ENCODE data around the gene NCAPD2. TPM values are rescaled to one million over a fixed set of nuclear protein-coding genes. Genes with fewer than 3 reads are reported as not detected.

Gene NCAPD2
- polyA plus RNA-seq, 1 donor = 32.0 TPM

DNA sequence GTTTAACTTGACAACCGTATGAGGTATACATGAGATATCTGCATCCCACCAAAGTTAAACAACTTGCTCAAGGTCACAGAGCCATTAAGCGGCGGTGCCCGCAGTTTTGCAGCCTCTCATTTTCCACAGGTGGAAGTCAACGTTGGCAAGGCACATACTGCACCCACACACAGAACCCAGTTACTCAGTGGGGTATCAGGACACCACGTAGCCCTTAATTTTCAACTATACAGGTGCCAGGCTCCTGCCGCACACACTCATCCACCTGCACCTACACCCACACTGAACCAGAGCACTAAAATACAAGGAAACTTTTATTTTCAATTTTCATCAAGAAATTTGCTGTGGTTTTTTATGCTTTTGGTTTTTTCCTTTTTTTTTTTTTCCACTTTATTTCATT lies 75.9 kb downstream of the NCAPD2 start:
- DNase-seq (ENCODE audit: low read depth) = no peak

DNA sequence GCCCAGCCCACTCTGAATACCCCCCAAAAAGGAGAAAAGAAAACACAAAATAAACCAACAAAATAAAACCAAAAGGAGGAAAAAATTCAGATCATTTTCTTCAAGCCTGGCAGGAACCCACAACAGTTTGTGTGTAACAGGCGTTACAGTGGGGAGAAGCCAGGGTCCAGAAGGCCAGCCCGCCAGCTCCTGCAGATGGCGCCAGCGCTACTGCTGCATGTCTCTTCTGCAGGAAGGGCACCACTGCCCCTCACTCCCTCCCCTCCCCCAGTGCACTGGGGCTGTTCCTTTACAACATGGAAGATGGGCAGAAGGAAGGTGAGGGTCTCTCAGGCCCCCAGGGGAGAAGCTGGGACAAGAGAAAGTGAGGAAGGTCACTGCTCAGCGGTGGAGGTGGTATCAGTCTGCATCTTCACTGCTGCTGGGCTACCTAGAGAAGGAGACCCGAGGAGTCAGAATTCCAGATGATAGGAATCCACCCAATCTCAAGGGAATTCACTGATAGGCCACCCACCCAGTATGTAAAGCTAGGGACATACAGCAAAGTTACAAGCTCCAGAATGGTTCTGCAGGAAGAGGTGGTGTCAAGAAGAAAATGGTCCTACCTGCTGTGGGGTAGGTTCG lies 76.5 kb downstream of the NCAPD2 start:
- DNase-seq (ENCODE audit: low read depth) = no peak

DNA sequence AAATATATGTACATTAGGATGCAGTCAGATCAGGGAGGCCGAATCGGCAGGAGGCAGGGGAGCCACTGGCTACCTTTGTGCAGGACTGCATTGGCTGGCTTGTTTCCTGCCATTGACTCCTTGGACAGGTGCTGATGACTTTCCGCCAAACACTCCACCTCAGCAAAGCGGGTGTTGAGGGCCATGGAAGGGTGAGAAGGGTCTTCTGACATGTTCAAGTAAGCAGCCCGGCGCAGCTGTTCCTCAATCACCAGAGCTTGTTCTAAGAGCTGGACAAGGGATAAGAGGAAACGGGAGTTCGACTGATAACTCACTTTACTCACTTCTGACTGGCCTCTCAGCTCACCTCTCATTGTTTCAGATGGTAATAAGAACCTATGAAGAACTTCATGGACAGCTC lies 79.1 kb downstream of the NCAPD2 start:
- no peak for DNase-seq (ENCODE audit: low read depth)

DNA sequence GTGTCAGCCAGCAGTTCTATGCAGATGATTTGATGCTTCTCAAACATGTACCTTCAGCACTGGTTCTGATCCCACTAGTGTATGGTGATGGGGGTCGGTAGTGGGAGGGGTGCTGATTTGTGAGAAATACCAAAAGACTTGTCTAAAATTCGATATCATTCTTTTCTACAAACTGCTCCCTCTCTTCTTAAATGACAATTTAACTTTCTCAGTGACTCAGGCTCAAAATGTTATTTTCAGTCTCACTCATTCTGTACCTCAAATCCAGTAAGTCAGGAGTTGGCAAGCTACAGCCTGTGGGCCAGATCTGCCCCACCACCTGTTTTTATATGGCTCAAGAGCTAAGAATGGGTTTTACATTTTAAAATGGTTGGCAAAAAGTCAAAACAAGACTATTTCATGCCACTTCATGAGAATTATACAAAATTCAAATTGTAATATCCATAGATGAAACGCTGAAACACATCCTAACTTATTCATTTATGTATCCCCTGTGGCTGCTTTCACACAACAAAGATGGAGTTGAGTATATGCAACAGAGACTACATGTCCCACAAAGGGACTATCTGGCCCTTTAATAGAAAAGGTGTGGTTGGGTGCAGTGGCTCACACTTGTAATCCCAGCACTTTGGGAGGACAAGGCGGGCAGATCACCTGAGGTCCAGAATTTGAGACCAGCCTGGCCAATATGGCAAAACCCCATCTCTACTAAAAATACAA lies 80.8 kb downstream of the NCAPD2 start:
- no peak for DNase-seq (ENCODE audit: low read depth)

DNA sequence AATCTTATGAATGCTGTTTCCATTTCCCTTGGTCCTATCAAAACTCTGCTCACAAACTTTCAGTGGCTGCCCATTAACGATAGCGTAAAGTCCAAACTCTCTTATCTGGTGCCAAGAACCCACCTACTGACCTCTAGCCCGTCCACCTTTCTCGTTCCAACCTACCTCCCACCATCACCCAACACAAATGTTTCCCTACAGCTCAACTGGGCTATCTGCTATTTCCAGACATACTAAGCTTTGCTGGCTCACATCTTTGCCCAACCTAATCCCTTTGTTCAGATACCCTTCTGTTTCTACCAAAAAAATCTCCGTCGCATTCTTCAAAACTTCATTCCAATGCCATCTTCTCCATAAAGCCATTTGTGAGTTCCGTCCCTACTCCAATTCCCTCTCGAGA lies 81.7 kb downstream of the NCAPD2 start:
- DNase-seq (ENCODE audit: low read depth) = no peak

Other genes starting within 250 kb of the NCAPD2 start
- gene PLEKHG6, start 183.4 kb upstream of the NCAPD2 start, polyA plus RNA-seq (ENCODE audit: insufficient read length) = 0.80 TPM
- 50.8 TPM for gene TNFRSF1A, start 152.0 kb upstream of the NCAPD2 start, polyA plus RNA-seq (ENCODE audit: insufficient read length)
- gene SCNN1A, start 118.5 kb upstream of the NCAPD2 start, polyA plus RNA-seq (ENCODE audit: insufficient read length) = not detected
- 37.2 TPM for gene LTBR, start 109.9 kb upstream of the NCAPD2 start, polyA plus RNA-seq (ENCODE audit: insufficient read length)
- 1.5 TPM for gene CD27, start 49.1 kb upstream of the NCAPD2 start, polyA plus RNA-seq (ENCODE audit: insufficient read length)
- 8.0 TPM for gene TAPBPL, start 42.1 kb upstream of the NCAPD2 start, polyA plus RNA-seq (ENCODE audit: insufficient read length)
- 9.7 TPM for gene VAMP1, start 23.4 kb upstream of the NCAPD2 start, polyA plus RNA-seq (ENCODE audit: insufficient read length)
- 111 TPM for gene MRPL51, start 840 bp upstream of the NCAPD2 start, polyA plus RNA-seq (ENCODE audit: insufficient read length)
- 5,430 TPM for gene GAPDH, start 40.4 kb downstream of the NCAPD2 start, polyA plus RNA-seq (ENCODE audit: insufficient read length)
- gene IFFO1, start 61.9 kb downstream of the NCAPD2 start, polyA plus RNA-seq (ENCODE audit: insufficient read length) = 34.7 TPM
- gene NOP2, start 74.2 kb downstream of the NCAPD2 start, polyA plus RNA-seq (ENCODE audit: insufficient read length) = 26.0 TPM
- 158 TPM for gene CHD4, start 113.3 kb downstream of the NCAPD2 start, polyA plus RNA-seq (ENCODE audit: insufficient read length)
- 1.1 TPM for gene LPAR5, start 141.9 kb downstream of the NCAPD2 start, polyA plus RNA-seq (ENCODE audit: insufficient read length)
- gene ACRBP, start 153.3 kb downstream of the NCAPD2 start, polyA plus RNA-seq (ENCODE audit: insufficient read length) = 2.0 TPM
- gene ING4, start 169.0 kb downstream of the NCAPD2 start, polyA plus RNA-seq (ENCODE audit: insufficient read length) = 46.6 TPM
- gene ZNF384, start 195.3 kb downstream of the NCAPD2 start, polyA plus RNA-seq (ENCODE audit: insufficient read length) = 47.0 TPM
- gene PIANP, start 206.7 kb downstream of the NCAPD2 start, polyA plus RNA-seq (ENCODE audit: insufficient read length) = 3.2 TPM
- gene COPS7A, start 229.9 kb downstream of the NCAPD2 start, polyA plus RNA-seq (ENCODE audit: insufficient read length) = 63.3 TPM

Data from forelimb muscle (tissue), 1 donor.